ENCODE results near the gene RHOT2.

DNA sequence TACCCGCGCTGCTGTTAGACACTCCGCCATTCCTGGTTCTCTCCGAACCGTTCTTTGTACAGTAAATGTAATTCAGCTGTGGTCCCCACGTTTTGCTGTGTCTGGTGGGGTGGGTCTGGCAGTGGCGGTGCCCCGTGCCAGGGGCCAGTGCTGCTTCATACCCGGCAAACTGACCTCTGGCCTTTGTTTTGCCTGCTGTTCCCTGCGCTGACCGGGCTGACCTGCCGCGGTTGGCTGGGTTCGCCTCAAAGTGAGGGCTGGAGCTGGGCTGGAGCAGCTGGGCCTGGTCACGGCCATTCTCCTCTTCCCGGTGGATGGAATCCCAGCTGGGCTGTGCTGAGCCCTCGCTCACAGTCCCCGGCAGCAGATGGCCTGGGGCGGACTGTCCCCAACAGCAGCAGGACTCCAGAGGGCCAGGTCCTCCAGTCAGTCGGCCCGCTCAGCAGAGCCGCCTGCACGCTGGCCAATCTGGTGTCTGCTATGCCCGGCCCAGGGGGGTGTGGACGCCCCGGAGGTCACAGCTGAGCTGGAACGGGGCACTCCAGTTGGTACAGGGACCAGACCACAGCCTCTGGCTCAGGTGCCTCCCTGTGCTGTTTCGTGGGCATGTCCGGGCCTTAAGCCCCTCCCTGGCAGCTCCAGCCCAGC lies 38.6 kb upstream of the RHOT2 start:
- TF ChIP-seq CTCF (optimal IDR thresholded peaks at IDR 0.05 in 1 of 3, IDR thresholded peaks at IDR 0.05 in 1 of 3, conservative IDR thresholded peaks at IDR 0.05 in 1 of 3; ENCODE audit: extremely low read depth in 1 of 3, insufficient read depth in 2 of 3, low read length in 3 of 3): no peak
- no peak for TF ChIP-seq EZH2 (IDR thresholded peaks at IDR 0.05; ENCODE audit: low read length)

All from keratinocyte (primary cell).